SK-N-SH (cell line): ENCODE data around the gene NISCH.

Source experiments
- NRF1 ChIP-seq: IDR thresholded peaks from 2 replicates; pipeline ENCODE4 v1.6.1; 2012; ENCODE audit warnings: low read depth, mild to moderate bottlenecking, low read length
- YY1 ChIP-seq: IDR thresholded peaks from 2 replicates; pipeline ENCODE4 v1.4.0; 2012; ENCODE audit warnings: low read depth, mild to moderate bottlenecking

GRCh38 chr3:52446042-52446441 lies 9.4 kb upstream of the NISCH start:
- no peak for TF ChIP-seq NRF1
- no peak for TF ChIP-seq YY1
